Erythroblast (primary cell): ENCODE data around the gene AGTRAP.

Experiments used
- GATA1 ChIP-seq: IDR thresholded peaks from 2 replicates; pipeline ENCODE4 v1.6.1; 2011; ENCODE audit warnings: low read depth, mild to moderate bottlenecking, control low read depth, low read length, moderate library complexity
- POLR2A ChIP-seq: IDR thresholded peaks from 2 replicates; pipeline ENCODE4 v1.6.1; 2011; ENCODE audit warnings: mild to moderate bottlenecking, low read length

DNA sequence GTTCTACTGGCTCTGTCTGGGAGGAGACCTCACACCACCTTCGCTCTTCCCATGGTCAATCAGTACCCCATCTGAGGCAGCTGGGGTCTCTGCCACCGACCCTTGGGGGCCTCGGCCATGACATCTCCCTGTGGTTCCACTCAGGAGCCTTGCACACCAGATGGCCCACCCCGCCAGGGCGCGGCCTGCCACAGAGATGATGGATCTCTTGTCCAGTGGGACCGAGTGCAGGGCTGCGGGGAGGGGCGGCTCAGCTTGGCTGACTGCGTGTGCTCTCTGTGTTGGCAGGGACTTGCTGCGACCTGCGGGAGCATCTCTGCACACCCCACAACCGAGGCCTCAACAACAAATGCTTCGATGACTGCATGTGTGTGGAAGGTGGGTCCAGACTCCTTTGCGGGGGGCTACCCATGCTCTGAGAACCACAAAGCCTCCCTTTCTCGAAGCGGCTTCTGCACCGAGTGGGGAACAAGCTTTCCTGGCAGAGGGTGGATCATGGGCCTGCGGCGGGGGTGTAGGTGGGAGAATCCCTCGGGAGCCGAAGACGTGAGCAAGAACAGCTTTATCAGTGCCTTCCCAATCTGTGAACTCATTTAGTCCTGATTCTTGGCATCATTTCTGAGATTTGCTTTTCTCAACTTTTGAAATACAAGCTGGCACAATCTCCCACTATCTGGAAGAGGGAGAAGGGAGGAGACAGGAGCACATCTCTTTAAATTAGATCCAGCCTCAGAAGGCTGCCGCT is 20.9 kb upstream of the AGTRAP start:
- TF ChIP-seq POLR2A: no peak
- TF ChIP-seq GATA1: no peak
